C4-2B (cell line): Measurements from ENCODE around the gene KLF1.

Source experiments
- H3K27ac ChIP-seq: fragments of 450-650 bp; 2 replicates; pipeline ENCODE4 v1.5.1; 2017
- ZFX ChIP-seq: fragments of 450-650 bp; IDR thresholded peaks from 2 replicates; pipeline ENCODE4 v1.6.1; 2017
- TF ChIP-seq, protein P1 (sequence below): fragments of 450-650 bp; conservative IDR thresholded peaks from 2 replicates; pipeline ENCODE4 v1.5.1; 2017; ENCODE audit warnings: mild to moderate bottlenecking

Gene KLF1

DNA sequence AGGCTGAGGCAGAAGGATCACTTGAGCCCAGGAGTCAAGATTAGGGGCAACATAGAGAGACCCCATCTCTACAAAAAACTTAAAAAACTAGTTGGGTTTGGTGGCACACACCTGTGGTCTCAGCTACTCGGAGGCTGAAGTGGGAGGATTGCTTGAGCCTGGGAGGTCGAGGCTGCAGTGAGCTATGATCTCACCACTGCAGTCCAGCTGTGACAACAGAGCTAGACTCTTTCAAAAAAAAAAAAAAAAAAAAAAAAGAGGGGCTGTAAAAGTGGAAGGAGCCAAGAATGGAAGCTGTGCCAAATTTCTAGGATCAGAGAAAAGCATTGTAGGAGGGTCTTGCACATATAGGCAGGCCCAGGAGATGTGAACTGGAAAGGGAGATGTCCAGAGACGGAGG lies 15.3 kb downstream of the KLF1 start:
- no peak for TF ChIP-seq ZFX
- TF ChIP-seq, protein P1, sequence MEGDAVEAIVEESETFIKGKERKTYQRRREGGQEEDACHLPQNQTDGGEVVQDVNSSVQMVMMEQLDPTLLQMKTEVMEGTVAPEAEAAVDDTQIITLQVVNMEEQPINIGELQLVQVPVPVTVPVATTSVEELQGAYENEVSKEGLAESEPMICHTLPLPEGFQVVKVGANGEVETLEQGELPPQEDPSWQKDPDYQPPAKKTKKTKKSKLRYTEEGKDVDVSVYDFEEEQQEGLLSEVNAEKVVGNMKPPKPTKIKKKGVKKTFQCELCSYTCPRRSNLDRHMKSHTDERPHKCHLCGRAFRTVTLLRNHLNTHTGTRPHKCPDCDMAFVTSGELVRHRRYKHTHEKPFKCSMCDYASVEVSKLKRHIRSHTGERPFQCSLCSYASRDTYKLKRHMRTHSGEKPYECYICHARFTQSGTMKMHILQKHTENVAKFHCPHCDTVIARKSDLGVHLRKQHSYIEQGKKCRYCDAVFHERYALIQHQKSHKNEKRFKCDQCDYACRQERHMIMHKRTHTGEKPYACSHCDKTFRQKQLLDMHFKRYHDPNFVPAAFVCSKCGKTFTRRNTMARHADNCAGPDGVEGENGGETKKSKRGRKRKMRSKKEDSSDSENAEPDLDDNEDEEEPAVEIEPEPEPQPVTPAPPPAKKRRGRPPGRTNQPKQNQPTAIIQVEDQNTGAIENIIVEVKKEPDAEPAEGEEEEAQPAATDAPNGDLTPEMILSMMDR, result no peak
- no peak overlapping the region for H3K27ac ChIP-seq

- H3K27ac ChIP-seq, result no peak overlapping the region
- no peak for TF ChIP-seq ZFX
- TF ChIP-seq, protein P1, result no peak
Measured at GRCh38 chr19:12868540-12869112, 18.4 kb downstream of the KLF1 start.

DNA sequence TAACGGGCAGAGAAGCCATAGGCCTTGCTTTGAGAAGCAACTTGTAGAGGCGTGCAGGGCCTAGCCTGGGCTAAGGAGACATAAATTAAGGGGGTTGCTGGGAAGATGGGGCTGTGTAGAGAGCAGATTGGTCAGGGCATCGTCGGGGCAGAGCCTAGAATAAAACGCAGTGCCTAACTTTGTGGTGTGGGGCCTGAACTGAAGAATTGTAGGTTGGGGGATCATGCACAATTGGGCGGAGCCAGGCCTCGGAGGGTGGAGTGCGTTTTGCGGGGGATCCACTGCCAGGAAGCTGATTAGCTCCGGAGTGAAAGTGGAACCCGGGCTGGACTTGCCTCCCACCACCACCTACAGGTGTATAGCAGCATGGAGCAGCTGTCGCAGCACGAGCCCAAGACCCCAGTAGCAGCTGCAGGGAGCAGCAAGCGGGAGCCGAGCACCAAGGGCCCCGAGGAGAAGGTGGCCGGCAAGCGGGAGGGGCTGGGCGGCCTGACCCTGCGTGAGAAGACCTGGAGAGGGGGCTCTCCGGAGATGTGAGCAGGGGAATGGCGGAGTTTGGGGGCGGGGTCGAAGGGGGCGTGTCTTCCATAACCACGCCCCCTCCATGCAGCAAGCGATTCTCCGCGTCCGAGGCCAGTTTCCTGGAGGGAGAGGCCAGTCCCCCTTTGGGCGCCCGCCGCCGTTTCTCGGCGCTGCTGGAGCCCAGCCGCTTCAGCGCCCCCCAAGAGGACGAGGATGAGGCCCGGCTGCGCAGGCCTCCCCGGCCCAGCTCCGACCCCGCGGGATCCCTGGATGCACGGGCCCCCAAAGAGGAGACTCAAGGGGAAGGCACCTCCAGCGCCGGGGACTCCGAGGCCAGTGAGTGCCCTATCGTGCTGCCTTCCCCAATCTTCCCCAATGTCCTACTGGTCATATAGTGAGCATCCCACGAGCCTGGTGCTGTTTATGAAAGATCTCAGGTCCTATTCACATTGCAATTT lies 19.6 kb downstream of the KLF1 start:
- H3K27ac ChIP-seq, result no peak overlapping the region
- TF ChIP-seq, protein P1, result no peak
- TF ChIP-seq ZFX, result no peak

DNA sequence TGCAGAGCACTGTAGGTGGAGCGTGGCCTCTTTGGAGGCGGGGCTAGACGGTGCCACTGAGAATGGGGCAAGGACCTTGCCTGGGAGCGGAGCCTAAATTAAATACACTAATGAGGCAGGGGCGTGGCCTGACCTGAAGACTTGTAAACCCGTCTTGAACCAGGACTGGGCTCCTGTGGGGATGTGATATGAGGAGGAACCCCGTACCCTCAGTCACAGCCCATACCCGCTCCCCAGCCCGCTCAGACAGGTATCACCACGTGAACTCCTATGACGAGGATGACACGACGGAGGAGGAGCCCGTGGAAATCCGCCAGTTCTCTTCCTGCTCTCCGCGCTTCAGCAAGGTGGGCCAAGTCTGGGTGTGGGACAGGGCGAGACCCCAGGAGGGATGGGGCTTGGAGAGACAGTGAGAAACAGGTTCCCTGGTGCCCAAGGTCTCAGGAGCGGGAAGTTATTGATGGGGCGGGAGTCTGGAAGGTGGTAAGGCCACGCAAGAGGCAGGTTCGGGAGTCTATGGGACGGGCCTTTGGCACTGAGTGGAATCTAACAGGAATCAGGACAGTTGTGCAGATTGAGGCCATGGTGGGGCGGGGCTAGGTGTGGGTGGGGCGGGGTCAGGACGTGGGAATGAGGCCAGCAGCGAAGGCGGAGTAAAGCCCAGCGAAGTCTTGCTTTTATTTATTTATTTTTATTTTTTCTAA lies 20.4 kb downstream of the KLF1 start:
- no peak for TF ChIP-seq ZFX
- TF ChIP-seq, protein P1, result no peak
- no peak overlapping the region for H3K27ac ChIP-seq

GRCh38 chr19:12865746-12866415 lies 21.1 kb downstream of the KLF1 start:
- TF ChIP-seq ZFX, result no peak
- TF ChIP-seq, protein P1, result no peak
- H3K27ac ChIP-seq, result no peak overlapping the region

GRCh38 chr19:12864721-12865715 lies 22.0 kb downstream of the KLF1 start:
- no peak overlapping the region for H3K27ac ChIP-seq
- TF ChIP-seq ZFX, result no peak
- TF ChIP-seq, protein P1, result no peak; the same call in 1 of the 2 replicates
